ENCODE measurements around the gene CAB39. TPM values are rescaled to one million over a fixed set of nuclear protein-coding genes. Genes with fewer than 3 reads are reported as not detected.

The CAB39 gene
- total RNA-seq, 1 donor from 2014 or later: 57.8 TPM

- no peak for TF ChIP-seq CTCF (IDR thresholded peaks at IDR 0.05; ENCODE audit: insufficient read depth, low read length, poor library complexity, severe bottlenecking)
- no peaks in the 10 kb centered on the region for H3K27me3 ChIP-seq (ENCODE audit: control insufficient read depth, insufficient read depth, low read length)
- H3K4me3 ChIP-seq (ENCODE audit: low read depth, low read length): no peak overlapping the region
- H3K36me3 ChIP-seq (ENCODE audit: control insufficient read depth, insufficient read depth, low read length): no peaks in the 10 kb centered on the region
- peak; percentile 79 for DNase-seq (ENCODE audit: low read depth)
These were observed 28.1 kb upstream of the CAB39 start for GRCh38 chr2:230684270-230685168.

GRCh38 chr2:230685178-230685577 lies 27.5 kb upstream of the CAB39 start:
- Histone ChIP-seq H3K36me3 (ENCODE audit: control insufficient read depth, insufficient read depth, low read length) (no peaks in the 10 kb centered on the region), H3K4me3 (ENCODE audit: low read depth, low read length) (no peak overlapping the region), H3K27me3 (ENCODE audit: control insufficient read depth, insufficient read depth, low read length) (no peaks in the 10 kb centered on the region)
- no peak for DNase-seq (ENCODE audit: low read depth)
- no peak for TF ChIP-seq CTCF (IDR thresholded peaks at IDR 0.05; ENCODE audit: insufficient read depth, low read length, poor library complexity, severe bottlenecking)

- H3K4me3 ChIP-seq (ENCODE audit: low read depth, low read length): no peak overlapping the region
These were observed 25.1 kb upstream of the CAB39 start for GRCh38 chr2:230687498-230687897.

GRCh38 chr2:230688490-230688889 lies 24.2 kb upstream of the CAB39 start:
- no peak for TF ChIP-seq CTCF (IDR thresholded peaks at IDR 0.05; ENCODE audit: insufficient read depth, low read length, poor library complexity, severe bottlenecking)
- H3K36me3 ChIP-seq (ENCODE audit: control insufficient read depth, insufficient read depth, low read length): no peaks in the 10 kb centered on the region
- H3K27me3 ChIP-seq (ENCODE audit: control insufficient read depth, insufficient read depth, low read length): no peaks in the 10 kb centered on the region
- no peak overlapping the region for H3K4me3 ChIP-seq (ENCODE audit: low read depth, low read length)
- DNase-seq (ENCODE audit: low read depth): no peak

More at GRCh38 chr2:230687498-230687897, 25.1 kb upstream of the CAB39 start:
- no peaks in the 10 kb centered on the region for H3K36me3 ChIP-seq (ENCODE audit: control insufficient read depth, insufficient read depth, low read length)
- no peak for TF ChIP-seq CTCF (IDR thresholded peaks at IDR 0.05; ENCODE audit: insufficient read depth, low read length, poor library complexity, severe bottlenecking)
- DNase-seq (ENCODE audit: low read depth): no peak
- H3K27me3 ChIP-seq (ENCODE audit: control insufficient read depth, insufficient read depth, low read length): no peaks in the 10 kb centered on the region

- Histone ChIP-seq H3K4me3 (ENCODE audit: low read depth, low read length) (no peak overlapping the region), H3K36me3 (ENCODE audit: control insufficient read depth, insufficient read depth, low read length) (no peaks in the 10 kb centered on the region), H3K27me3 (ENCODE audit: control insufficient read depth, insufficient read depth, low read length) (no peaks in the 10 kb centered on the region)
- no peak for TF ChIP-seq CTCF (IDR thresholded peaks at IDR 0.05; ENCODE audit: insufficient read depth, low read length, poor library complexity, severe bottlenecking)
- DNase-seq (ENCODE audit: low read depth): no peak
These were observed 22.2 kb upstream of the CAB39 start for GRCh38 chr2:230690439-230690838.

Data from kidney epithelial cell (primary cell).